NT2/D1 (cell line): ENCODE measurements around the gene NACC2.
"Not testable (repeated sequence)": the region's sequence is repeated elsewhere in the genome, so short reads cannot be mapped to it uniquely, and the experiment has no call there.

Source experiments
- DNase-seq: peaks from one replicate; pipeline ENCODE4 v3.0.0-alpha.2; 2011; ENCODE audit warnings: low read depth, low spot score
- H3K27me3 ChIP-seq: 2 replicates; pipeline ENCODE4 v1.6.0; 2011; ENCODE audit warnings: mild to moderate bottlenecking; ENCODE audit not compliant: insufficient read length, insufficient read depth
- H3K36me3 ChIP-seq: 2 replicates; pipeline ENCODE4 v1.6.1; 2011; ENCODE audit warnings: mild to moderate bottlenecking, low read length, mixed read lengths; ENCODE audit not compliant: insufficient read depth, insufficient read length
- H3K4me1 ChIP-seq: 2 replicates; pipeline ENCODE4 v1.5.1; 2011; ENCODE audit not compliant: insufficient read depth, insufficient read length
- H3K4me3 ChIP-seq: 2 replicates; pipeline ENCODE4 v1.5.1; 2011; ENCODE audit warnings: low read depth; ENCODE audit not compliant: insufficient read length
- H3K9ac ChIP-seq: 2 replicates; pipeline ENCODE4 v1.6.0; 2011; ENCODE audit warnings: low read depth; ENCODE audit not compliant: insufficient read length
- H3K9me3 ChIP-seq: 2 replicates; pipeline ENCODE4 v1.5.1; 2011; ENCODE audit warnings: mild to moderate bottlenecking, low read length; ENCODE audit not compliant: insufficient read depth
- SUZ12 ChIP-seq: IDR thresholded peaks from 2 replicates; pipeline ENCODE4 v1.6.1; 2011; ENCODE audit not compliant: insufficient read length, insufficient read depth; ENCODE audit errors: extremely low read depth
- YY1 ChIP-seq: IDR thresholded peaks from 2 replicates; pipeline ENCODE4 v1.6.1; 2011; ENCODE audit not compliant: insufficient read length, insufficient read depth
- ZNF274 ChIP-seq: IDR thresholded peaks from 2 replicates; pipeline ENCODE4 v1.6.1; 2011; ENCODE audit warnings: mild to moderate bottlenecking, low read depth, low read length

Gene NACC2

GRCh38 chr9:136031741-136032730, 63.1 kb downstream of the NACC2 start:
- Histone ChIP-seq H3K9ac (no peak overlapping the region), H3K4me3 (no peak overlapping the region), H3K9me3 (peaks cover 21% of the 10 kb centered on the region), H3K36me3 (peaks cover 49% of the 10 kb centered on the region), H3K4me1 (no peaks in the 10 kb centered on the region), H3K27me3 (no peaks in the 10 kb centered on the region)
- TF ChIP-seq ZNF274 (no peak), SUZ12 (no peak), YY1 (no peak)
- no peak for DNase-seq

- no peak for TF ChIP-seq SUZ12
- no peak for TF ChIP-seq YY1
- no peak for TF ChIP-seq ZNF274
- Histone ChIP-seq H3K4me1 (no peaks in the 10 kb centered on the region), H3K27me3 (no peaks in the 10 kb centered on the region), H3K9me3 (peaks cover 19% of the 10 kb centered on the region; the same call in 1 of the 2 replicates), H3K36me3 (peaks cover 49% of the 10 kb centered on the region), H3K9ac (no peak overlapping the region), H3K4me3 (no peak overlapping the region)
- DNase-seq = no peak
Observed at GRCh38 chr9:136031094-136031493, 64.0 kb downstream of the NACC2 start.

DNA sequence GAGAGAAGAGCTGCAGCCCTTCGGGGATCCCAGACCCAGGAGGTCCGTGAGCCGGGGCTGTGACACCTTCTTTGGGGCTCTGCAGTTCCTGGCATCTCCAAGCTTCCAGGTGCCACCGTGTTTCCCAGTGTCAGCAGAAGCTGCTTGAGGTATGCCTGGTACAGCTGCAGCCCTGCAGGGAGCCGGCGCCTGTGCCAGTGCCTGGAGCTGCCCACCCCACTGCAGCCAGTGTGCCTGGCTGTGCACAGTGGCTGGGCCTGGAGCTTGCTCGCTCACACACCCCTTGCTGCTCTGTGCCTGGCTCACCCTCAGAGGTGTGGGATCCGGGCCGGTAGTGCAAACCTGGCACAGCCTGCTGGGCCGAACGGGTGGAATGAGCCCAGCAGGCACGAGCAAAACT, 65.5 kb downstream of the NACC2 start:
- no peaks in the 10 kb centered on the region for H3K27me3 ChIP-seq
- no peak overlapping the region for H3K9ac ChIP-seq
- H3K9me3 ChIP-seq = peaks cover 19% of the 10 kb centered on the region; the same call in 1 of the 2 replicates
- no peak for DNase-seq
- H3K36me3 ChIP-seq = peaks cover 49% of the 10 kb centered on the region
- H3K4me1 ChIP-seq = peaks cover 3% of the 10 kb centered on the region
- no peak overlapping the region for H3K4me3 ChIP-seq
- TF ChIP-seq ZNF274 (no peak), SUZ12 (no peak), YY1 (no peak)

DNA sequence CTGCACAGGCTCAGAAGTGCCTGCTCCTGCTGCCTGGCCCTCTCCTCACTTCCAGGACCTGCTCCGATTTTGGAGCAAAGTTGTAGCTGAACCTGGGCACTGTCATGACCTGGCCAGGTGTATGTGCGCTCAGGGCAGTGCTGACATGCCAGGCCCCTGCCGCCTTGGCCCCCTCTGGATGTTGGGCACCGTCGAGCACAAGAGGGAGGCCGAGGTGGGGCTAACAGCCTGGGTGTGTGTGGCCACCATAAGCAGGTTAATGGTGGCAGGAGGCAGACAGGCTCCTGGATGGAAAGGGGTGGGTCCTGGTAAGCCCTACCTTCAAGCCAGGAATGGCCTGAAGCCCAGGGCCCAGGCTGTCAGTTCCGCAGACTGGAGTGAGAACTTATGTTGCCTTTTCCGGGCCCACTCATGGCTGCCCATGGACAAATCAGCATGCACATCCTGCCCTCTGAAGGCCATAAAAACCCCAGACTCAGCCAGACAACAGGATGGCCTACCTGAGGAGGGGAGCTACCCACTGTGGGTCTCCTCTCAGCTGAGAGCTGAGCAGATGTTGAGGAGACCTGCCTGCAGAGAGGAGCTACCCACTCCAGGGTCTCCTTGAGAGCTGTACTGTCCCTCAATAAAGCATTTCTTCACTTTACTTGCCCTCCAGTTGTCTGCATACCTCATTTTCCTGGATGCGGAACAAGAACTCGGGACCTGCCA, 66.2 kb downstream of the NACC2 start:
- no peak for TF ChIP-seq ZNF274
- TF ChIP-seq YY1 = no peak
- TF ChIP-seq SUZ12 = no peak
- no peak overlapping the region for H3K9ac ChIP-seq
- H3K27me3 ChIP-seq = no peaks in the 10 kb centered on the region
- no peak overlapping the region for H3K4me3 ChIP-seq
- H3K9me3 ChIP-seq = peaks cover 19% of the 10 kb centered on the region; the same call in 1 of the 2 replicates
- no peak for DNase-seq
- H3K36me3 ChIP-seq = peaks cover 55% of the 10 kb centered on the region
- peaks cover 7% of the 10 kb centered on the region for H3K4me1 ChIP-seq

DNA sequence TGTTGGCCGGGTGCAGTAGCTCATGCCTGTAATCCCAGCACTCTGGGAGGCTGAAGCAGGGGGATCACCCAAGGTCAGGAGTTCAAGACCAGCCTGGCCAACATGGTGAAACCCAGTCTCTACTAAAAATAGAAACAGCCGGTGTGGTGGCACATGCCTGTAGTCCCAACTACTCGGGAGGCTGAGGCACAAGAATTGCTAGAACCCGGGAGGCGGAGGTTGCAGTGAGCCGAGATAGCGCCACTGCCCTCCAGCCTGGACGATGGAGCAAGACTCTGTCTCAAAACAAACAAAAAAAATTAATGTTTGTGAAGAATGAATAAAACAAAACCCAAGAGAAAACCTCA, 68.2 kb downstream of the NACC2 start:
- peaks cover 61% of the 10 kb centered on the region for H3K36me3 ChIP-seq
- not testable (repeated sequence) for H3K4me3 ChIP-seq, H3K27me3 ChIP-seq, H3K4me1 ChIP-seq, DNase-seq, H3K9ac ChIP-seq
- H3K9me3 ChIP-seq = peaks cover 19% of the 10 kb centered on the region; the same call in 1 of the 2 replicates

DNA sequence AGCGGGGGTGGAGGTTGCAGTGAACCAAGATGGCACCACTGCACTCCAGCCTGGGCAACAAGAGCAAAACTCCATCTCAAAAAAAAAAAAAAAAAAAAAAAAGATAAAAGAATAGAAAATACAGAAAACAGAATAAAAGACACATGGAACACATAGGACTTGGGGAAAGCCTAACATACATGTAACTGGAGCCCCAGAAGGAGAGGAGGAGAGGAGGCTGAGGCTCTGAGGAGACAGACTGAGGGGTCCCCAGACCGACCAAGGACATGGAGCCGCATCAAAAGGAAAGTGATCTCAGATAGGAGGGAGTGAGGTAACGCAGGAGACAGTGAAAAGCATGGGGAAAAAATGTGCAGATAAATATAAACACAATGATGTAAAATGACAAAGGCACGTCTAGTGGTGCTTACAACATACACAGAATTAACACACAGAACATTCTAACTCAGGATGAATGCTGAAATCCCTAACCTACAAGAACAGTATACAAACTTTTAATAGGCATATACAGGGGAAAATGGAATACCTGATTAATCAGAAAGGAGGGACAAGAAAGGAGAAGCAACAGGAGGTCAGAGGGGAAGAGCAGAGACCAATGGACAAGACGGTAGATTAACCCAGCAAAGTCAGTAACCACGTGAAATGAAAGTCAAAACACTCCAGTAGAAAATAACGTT, 68.7 kb downstream of the NACC2 start:
- TF ChIP-seq YY1 (no peak), ZNF274 (no peak), SUZ12 (no peak)
- Histone ChIP-seq H3K27me3 (no peaks in the 10 kb centered on the region), H3K9ac (no peak overlapping the region), H3K4me1 (peaks cover 9% of the 10 kb centered on the region), H3K9me3 (peaks cover 19% of the 10 kb centered on the region; the same call in 1 of the 2 replicates), H3K36me3 (peaks cover 61% of the 10 kb centered on the region), H3K4me3 (no peak overlapping the region)
- DNase-seq = no peak

GRCh38 chr9:136025481-136025880, 69.6 kb downstream of the NACC2 start:
- no peak for DNase-seq
- peaks cover 14% of the 10 kb centered on the region for H3K4me1 ChIP-seq
- peaks cover 59% of the 10 kb centered on the region for H3K36me3 ChIP-seq
- H3K27me3 ChIP-seq = no peaks in the 10 kb centered on the region
- H3K4me3 ChIP-seq = no peak overlapping the region
- H3K9me3 ChIP-seq = peaks cover 19% of the 10 kb centered on the region; the same call in 1 of the 2 replicates
- TF ChIP-seq YY1 (no peak), SUZ12 (no peak), ZNF274 (no peak)
- no peak overlapping the region for H3K9ac ChIP-seq
